ENCODE data around the gene SPATA19.
"Not testable (repeated sequence)": the region's sequence is repeated elsewhere in the genome, so short reads cannot be mapped to it uniquely, and the experiment has no call there.

Gene SPATA19

DNA sequence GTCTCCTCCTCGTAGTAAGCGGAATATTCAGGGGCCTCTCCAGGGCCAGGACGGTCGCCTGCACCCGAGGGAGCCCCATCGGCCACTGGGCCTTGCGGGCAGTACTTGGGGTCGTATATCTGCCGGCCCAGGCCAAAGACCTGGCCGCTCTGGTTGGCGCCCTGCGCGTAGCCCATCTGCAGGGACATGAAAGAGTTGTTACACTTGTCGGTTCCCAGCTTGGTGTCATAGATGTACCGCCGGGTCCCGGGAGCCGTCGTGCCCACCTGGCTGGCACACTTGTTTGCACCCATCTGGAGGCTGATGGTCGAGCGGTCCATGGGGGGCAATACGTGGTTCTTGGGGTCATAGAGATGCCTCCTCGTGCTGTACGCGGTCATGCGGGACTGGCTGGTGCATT, 19.4 kb upstream of the SPATA19 start:
- no peak overlapping the region for H2AFZ ChIP-seq (ENCODE audit: low read depth, low read length, severe bottlenecking)
- H3F3A ChIP-seq (ENCODE audit: insufficient read depth) = no peaks in the 10 kb centered on the region
- no peak for TF ChIP-seq CTCF (IDR thresholded peaks at IDR 0.05; ENCODE audit: insufficient read depth, low read length, poor library complexity, severe bottlenecking)
- no peak for TF ChIP-seq EZH2phosphoT487 (conservative IDR thresholded peaks at IDR 0.05; ENCODE audit: low read length)
- H3K27ac ChIP-seq (ENCODE audit: low read depth, low read length) = no peak overlapping the region
- H3K9me2 ChIP-seq (replicated peaks; ENCODE audit: insufficient read depth, low read length) = no peaks in the 10 kb centered on the region
- no peaks in the 10 kb centered on the region for H3K9me3 ChIP-seq (ENCODE audit: insufficient read depth, low read length)
- H3K4me2 ChIP-seq (ENCODE audit: low read depth, low read length, poor library complexity, severe bottlenecking) = no peak overlapping the region
- no peak overlapping the region for H3K9ac ChIP-seq (ENCODE audit: low read length)
- no peaks in the 10 kb centered on the region for H3K79me2 ChIP-seq (ENCODE audit: insufficient read depth, low read length)
- no peaks in the 10 kb centered on the region for H3K27me3 ChIP-seq (ENCODE audit: low read length)
- no peak overlapping the region for H3K4me3 ChIP-seq (ENCODE audit: insufficient read depth, low read length, poor library complexity, severe bottlenecking)
- no peaks in the 10 kb centered on the region for H3K36me3 ChIP-seq (ENCODE audit: low read length)
- H4K20me1 ChIP-seq (ENCODE audit: low read depth, low read length) = no peaks in the 10 kb centered on the region

DNA sequence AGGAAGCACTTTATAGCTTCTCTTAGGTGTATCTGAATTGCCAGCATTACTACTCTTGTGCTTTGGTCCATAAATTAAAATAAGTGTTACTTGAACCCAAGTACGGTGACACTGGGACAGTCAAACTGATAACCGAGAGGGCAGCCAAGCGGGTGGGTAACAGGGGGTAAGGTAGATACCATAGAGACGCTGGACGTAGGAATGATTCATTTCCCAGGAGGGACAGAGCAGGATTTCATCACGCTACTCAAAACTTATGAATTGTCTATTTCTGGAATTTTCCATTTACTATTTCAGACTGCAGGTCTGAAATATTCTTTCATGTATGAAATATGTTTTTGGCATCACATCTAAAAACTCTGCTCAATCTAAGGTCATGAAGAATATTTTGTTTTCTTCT, 14.8 kb upstream of the SPATA19 start:
- H3K4me3 ChIP-seq (ENCODE audit: insufficient read depth, low read length, poor library complexity, severe bottlenecking) = no peak overlapping the region
- no peaks in the 10 kb centered on the region for H4K20me1 ChIP-seq (ENCODE audit: low read depth, low read length)
- no peak overlapping the region for H2AFZ ChIP-seq (ENCODE audit: low read depth, low read length, severe bottlenecking)
- H3K9me2 ChIP-seq (replicated peaks; ENCODE audit: insufficient read depth, low read length) = no peaks in the 10 kb centered on the region
- no peaks in the 10 kb centered on the region for H3K36me3 ChIP-seq (ENCODE audit: low read length)
- no peaks in the 10 kb centered on the region for H3K9me3 ChIP-seq (ENCODE audit: insufficient read depth, low read length)
- H3F3A ChIP-seq (ENCODE audit: insufficient read depth) = no peaks in the 10 kb centered on the region
- no peak overlapping the region for H3K27ac ChIP-seq (ENCODE audit: low read depth, low read length)
- H3K79me2 ChIP-seq (ENCODE audit: insufficient read depth, low read length) = no peaks in the 10 kb centered on the region
- H3K27me3 ChIP-seq (ENCODE audit: low read length) = no peaks in the 10 kb centered on the region
- TF ChIP-seq CTCF (IDR thresholded peaks at IDR 0.05; ENCODE audit: insufficient read depth, low read length, poor library complexity, severe bottlenecking) (no peak), EZH2phosphoT487 (conservative IDR thresholded peaks at IDR 0.05; ENCODE audit: low read length) (no peak)
- no peak overlapping the region for H3K9ac ChIP-seq (ENCODE audit: low read length)
- H3K4me2 ChIP-seq (ENCODE audit: low read depth, low read length, poor library complexity, severe bottlenecking) = no peak overlapping the region

DNA sequence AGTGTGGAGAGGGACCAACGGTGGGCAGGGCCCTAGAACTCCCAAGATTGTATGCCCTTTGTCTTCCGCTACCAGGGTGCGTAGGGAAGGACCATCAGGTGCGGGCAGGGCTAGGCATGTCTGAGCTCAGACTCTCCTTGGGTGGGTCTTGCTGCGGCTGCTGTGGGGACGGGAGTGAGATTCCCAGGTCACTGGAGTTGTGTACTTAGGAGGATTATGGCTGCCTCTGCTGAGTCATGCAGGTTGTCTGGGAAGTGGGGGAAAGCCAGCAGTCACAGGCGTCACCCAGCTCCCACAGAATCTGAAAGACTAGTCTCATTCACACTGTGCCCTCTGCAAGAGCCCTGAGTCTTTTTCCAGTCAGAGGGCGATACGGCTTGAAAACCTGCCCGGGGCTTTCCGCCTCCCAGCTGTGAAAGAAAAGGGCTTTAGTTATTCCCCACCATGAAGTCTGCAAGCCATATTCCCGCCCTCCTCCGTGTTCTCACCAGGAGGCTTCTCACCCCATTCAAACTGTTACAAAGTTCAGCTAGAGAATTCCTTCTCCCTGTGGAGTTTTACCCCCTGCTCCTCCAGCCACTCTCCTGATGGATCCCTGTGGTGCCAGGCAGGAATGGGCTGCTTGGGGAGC, 9.1 kb upstream of the SPATA19 start:
- not testable (repeated sequence) for H3K9ac ChIP-seq (ENCODE audit: low read length); H4K20me1 ChIP-seq (ENCODE audit: low read depth, low read length); H3K27me3 ChIP-seq (ENCODE audit: low read length); H3K9me2 ChIP-seq (replicated peaks; ENCODE audit: insufficient read depth, low read length); H3K79me2 ChIP-seq (ENCODE audit: insufficient read depth, low read length); H2AFZ ChIP-seq (ENCODE audit: low read depth, low read length, severe bottlenecking); H3K9me3 ChIP-seq (ENCODE audit: insufficient read depth, low read length); H3K4me3 ChIP-seq (ENCODE audit: insufficient read depth, low read length, poor library complexity, severe bottlenecking); H3F3A ChIP-seq (ENCODE audit: insufficient read depth); H3K27ac ChIP-seq (ENCODE audit: low read depth, low read length); H3K4me2 ChIP-seq (ENCODE audit: low read depth, low read length, poor library complexity, severe bottlenecking); H3K36me3 ChIP-seq (ENCODE audit: low read length)

DNA sequence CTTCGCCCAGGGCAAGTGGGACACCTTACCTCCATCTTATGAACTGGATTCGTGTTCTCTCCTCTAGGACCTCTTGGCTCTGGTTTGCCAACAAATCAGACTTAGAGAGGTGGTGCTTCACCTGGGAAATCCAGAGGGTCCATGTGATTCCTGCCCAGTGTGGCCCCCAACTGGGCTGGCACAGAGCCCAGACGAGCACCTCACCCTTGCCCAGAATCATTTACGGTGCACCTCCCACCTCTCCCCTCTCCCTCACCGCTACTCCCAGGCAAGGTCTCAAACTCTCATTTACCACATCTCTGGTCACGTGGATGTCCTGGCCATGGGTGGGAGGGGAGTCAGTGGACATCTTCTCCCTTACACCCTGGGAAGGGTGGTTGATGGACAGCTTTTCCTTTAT, 1.1 kb downstream of the SPATA19 start:
- Histone ChIP-seq H3K9me3 (ENCODE audit: insufficient read depth, low read length) (no peaks in the 10 kb centered on the region), H2AFZ (ENCODE audit: low read depth, low read length, severe bottlenecking) (no peak overlapping the region), H3K9me2 (replicated peaks; ENCODE audit: insufficient read depth, low read length) (no peaks in the 10 kb centered on the region), H3K79me2 (ENCODE audit: insufficient read depth, low read length) (no peaks in the 10 kb centered on the region), H3K36me3 (ENCODE audit: low read length) (no peaks in the 10 kb centered on the region), H3K4me3 (ENCODE audit: insufficient read depth, low read length, poor library complexity, severe bottlenecking) (no peak overlapping the region), H3F3A (ENCODE audit: insufficient read depth) (no peaks in the 10 kb centered on the region), H3K4me2 (ENCODE audit: low read depth, low read length, poor library complexity, severe bottlenecking) (no peak overlapping the region), H3K27ac (ENCODE audit: low read depth, low read length) (no peak overlapping the region), H4K20me1 (ENCODE audit: low read depth, low read length) (no peaks in the 10 kb centered on the region), H3K9ac (ENCODE audit: low read length) (no peak overlapping the region), H3K27me3 (ENCODE audit: low read length) (no peaks in the 10 kb centered on the region)
- TF ChIP-seq CTCF (IDR thresholded peaks at IDR 0.05; ENCODE audit: insufficient read depth, low read length, poor library complexity, severe bottlenecking) = no peak
- no peak for TF ChIP-seq EZH2phosphoT487 (conservative IDR thresholded peaks at IDR 0.05; ENCODE audit: low read length)

All from SU-DHL-6 (cell line).